ENCODE results near the gene PRAC2.

- TF ChIP-seq CTCF (IDR thresholded peaks at IDR 0.05) = no peak
- TF ChIP-seq POLR2A (IDR thresholded peaks at IDR 0.05) = no peak
Measured at GRCh38 chr17:48723423-48724250, 652 bp downstream of the PRAC2 start.

Data from esophagus squamous epithelium (tissue), 4 donors.